Activated naive CD8-positive, alpha-beta T cell treated with anti-CD3 and anti-CD28 coated beads for 36 hours (primary cell): Measurements from ENCODE around the gene TRAPPC2. TPM values are rescaled to one million over a fixed set of nuclear protein-coding genes. Genes with fewer than 3 reads are reported as not detected.
"Not testable (repeated sequence)": the region's sequence is repeated elsewhere in the genome, so short reads cannot be mapped to it uniquely, and the experiment has no call there.

Source experiments
- DNase-seq: peaks from one replicate; pipeline ENCODE4 v3.0.0; 2021
- H3K27ac Mint-ChIP-seq: one replicate; pipeline ENCODE4 v1.8.0; 2022; ENCODE audit warnings: mild to moderate bottlenecking, moderate library complexity, mixed read lengths
- H3K27me3 Mint-ChIP-seq: one replicate; pipeline ENCODE4 v1.8.0; 2022; ENCODE audit warnings: mild to moderate bottlenecking, mixed read lengths
- H3K36me3 Mint-ChIP-seq: one replicate; pipeline ENCODE4 v1.8.0; 2021; ENCODE audit warnings: mild to moderate bottlenecking, mixed read lengths
- H3K4me1 Mint-ChIP-seq: one replicate; pipeline ENCODE4 v1.8.0; 2021; ENCODE audit warnings: mixed read lengths
- H3K4me3 Mint-ChIP-seq: one replicate; pipeline ENCODE4 v1.8.0; 2022; ENCODE audit warnings: mild to moderate bottlenecking, moderate library complexity, mixed read lengths
- H3K9me3 Mint-ChIP-seq: one replicate; pipeline ENCODE4 v1.8.0; 2022; ENCODE audit warnings: mixed read lengths
- total RNA-seq, 2 experiments: library from RNA; stranded (reverse); gene quantifications; one replicate each; pipeline ENCODE4 v1.2.3, GENCODE V29; 2021

TRAPPC2 gene
- total RNA-seq, 2 experiments from 2014 or later = 15.8 to 16.6 TPM

- Mint-ChIP-seq H3K27me3 (no peaks in the 10 kb centered on the region), H3K4me1 (peaks cover 17% of the 10 kb centered on the region), H3K36me3 (peaks cover 21% of the 10 kb centered on the region), H3K27ac (no peak overlapping the region), H3K4me3 (no peak overlapping the region), H3K9me3 (no peaks in the 10 kb centered on the region)
- DNase-seq = no peak
Observed at GRCh38 chrX:13756381-13756780, 22.0 kb upstream of the TRAPPC2 start.

GRCh38 chrX:13755254-13755653 is 20.8 kb upstream of the TRAPPC2 start:
- no peaks in the 10 kb centered on the region for H3K9me3 Mint-ChIP-seq
- H3K4me3 Mint-ChIP-seq = no peak overlapping the region
- no peaks in the 10 kb centered on the region for H3K27me3 Mint-ChIP-seq
- H3K36me3 Mint-ChIP-seq = peaks cover 23% of the 10 kb centered on the region
- DNase-seq = no peak
- peaks cover 23% of the 10 kb centered on the region for H3K4me1 Mint-ChIP-seq
- no peak overlapping the region for H3K27ac Mint-ChIP-seq

- Mint-ChIP-seq H3K4me3 (no peak overlapping the region), H3K27ac (no peak overlapping the region), H3K9me3 (no peaks in the 10 kb centered on the region), H3K4me1 (peaks cover 27% of the 10 kb centered on the region), H3K27me3 (no peaks in the 10 kb centered on the region), H3K36me3 (peaks cover 22% of the 10 kb centered on the region)
- DNase-seq = no peak
Observed at GRCh38 chrX:13754765-13755164, 20.3 kb upstream of the TRAPPC2 start.

GRCh38 chrX:13752646-13753045 is 18.2 kb upstream of the TRAPPC2 start:
- H3K36me3 Mint-ChIP-seq = peaks cover 15% of the 10 kb centered on the region
- no peak overlapping the region for H3K4me3 Mint-ChIP-seq
- peaks cover 26% of the 10 kb centered on the region for H3K4me1 Mint-ChIP-seq
- H3K9me3 Mint-ChIP-seq = no peaks in the 10 kb centered on the region
- H3K27ac Mint-ChIP-seq = peak overlapping the region; percentile 65
- DNase-seq = no peak
- no peaks in the 10 kb centered on the region for H3K27me3 Mint-ChIP-seq

GRCh38 chrX:13752141-13752540 is 17.7 kb upstream of the TRAPPC2 start:
- no peak overlapping the region for H3K4me3 Mint-ChIP-seq
- no peaks in the 10 kb centered on the region for H3K9me3 Mint-ChIP-seq
- peaks cover 29% of the 10 kb centered on the region for H3K4me1 Mint-ChIP-seq
- DNase-seq = no peak
- H3K27me3 Mint-ChIP-seq = no peaks in the 10 kb centered on the region
- H3K36me3 Mint-ChIP-seq = peaks cover 15% of the 10 kb centered on the region
- H3K27ac Mint-ChIP-seq = no peak overlapping the region

GRCh38 chrX:13750812-13751211 is 16.4 kb upstream of the TRAPPC2 start:
- Mint-ChIP-seq H3K27ac (no peak overlapping the region), H3K4me1 (peaks cover 29% of the 10 kb centered on the region), H3K9me3 (no peaks in the 10 kb centered on the region), H3K36me3 (peaks cover 15% of the 10 kb centered on the region), H3K4me3 (no peak overlapping the region), H3K27me3 (no peaks in the 10 kb centered on the region)
- DNase-seq = no peak

GRCh38 chrX:13750204-13750603 is 15.8 kb upstream of the TRAPPC2 start:
- no peaks in the 10 kb centered on the region for H3K27me3 Mint-ChIP-seq
- no peaks in the 10 kb centered on the region for H3K9me3 Mint-ChIP-seq
- peaks cover 27% of the 10 kb centered on the region for H3K4me1 Mint-ChIP-seq
- DNase-seq = no peak
- H3K27ac Mint-ChIP-seq = no peak overlapping the region
- H3K4me3 Mint-ChIP-seq = no peak overlapping the region
- peaks cover 15% of the 10 kb centered on the region for H3K36me3 Mint-ChIP-seq

GRCh38 chrX:13748486-13748885 is 14.1 kb upstream of the TRAPPC2 start:
- H3K27ac Mint-ChIP-seq = no peak overlapping the region
- H3K4me3 Mint-ChIP-seq = no peak overlapping the region
- no peaks in the 10 kb centered on the region for H3K9me3 Mint-ChIP-seq
- peaks cover 30% of the 10 kb centered on the region for H3K4me1 Mint-ChIP-seq
- peaks cover 12% of the 10 kb centered on the region for H3K36me3 Mint-ChIP-seq
- no peaks in the 10 kb centered on the region for H3K27me3 Mint-ChIP-seq
- no peak for DNase-seq

- Mint-ChIP-seq H3K9me3 (no peaks in the 10 kb centered on the region), H3K27me3 (no peaks in the 10 kb centered on the region), H3K36me3 (peaks cover 8% of the 10 kb centered on the region), H3K4me1 (peaks cover 28% of the 10 kb centered on the region), H3K27ac (no peak overlapping the region), H3K4me3 (no peak overlapping the region)
- no peak for DNase-seq
Observed at GRCh38 chrX:13747836-13748235, 13.4 kb upstream of the TRAPPC2 start.

- H3K27me3 Mint-ChIP-seq = no peaks in the 10 kb centered on the region
- H3K36me3 Mint-ChIP-seq = peaks cover 6% of the 10 kb centered on the region
- H3K27ac Mint-ChIP-seq = peak overlapping the region; percentile 83
Observed at GRCh38 chrX:13742397-13743176, 8.2 kb upstream of the TRAPPC2 start.

GRCh38 chrX:13741695-13742094 is 7.3 kb upstream of the TRAPPC2 start:
- no peak overlapping the region for H3K4me3 Mint-ChIP-seq
- no peaks in the 10 kb centered on the region for H3K27me3 Mint-ChIP-seq
- H3K4me1 Mint-ChIP-seq = peaks cover 22% of the 10 kb centered on the region
- H3K27ac Mint-ChIP-seq = peak overlapping the region; percentile 83
- DNase-seq = no peak
- no peaks in the 10 kb centered on the region for H3K9me3 Mint-ChIP-seq
- H3K36me3 Mint-ChIP-seq = peaks cover 11% of the 10 kb centered on the region

More at GRCh38 chrX:13742397-13743176, 8.2 kb upstream of the TRAPPC2 start:
- Mint-ChIP-seq H3K4me1 (peaks cover 19% of the 10 kb centered on the region), H3K4me3 (peak overlapping the region; percentile 22), H3K9me3 (no peaks in the 10 kb centered on the region)
- peak; percentile 24 for DNase-seq

GRCh38 chrX:13733506-13733905 is 914 bp downstream of the TRAPPC2 start:
- Mint-ChIP-seq H3K27me3 (no peaks in the 10 kb centered on the region), H3K4me1 (peaks cover 33% of the 10 kb centered on the region), H3K27ac (peak overlapping the region; percentile 97), H3K4me3 (peak overlapping the region; percentile 96), H3K36me3 (peaks cover 53% of the 10 kb centered on the region), H3K9me3 (peaks cover 1% of the 10 kb centered on the region)
- no peak for DNase-seq

GRCh38 chrX:13732246-13733067 is 2.0 kb downstream of the TRAPPC2 start:
- Mint-ChIP-seq H3K27ac (peak overlapping the region; percentile 59), H3K36me3 (peaks cover 63% of the 10 kb centered on the region), H3K27me3 (no peaks in the 10 kb centered on the region), H3K4me3 (peak overlapping the region; percentile 32), H3K4me1 (peaks cover 33% of the 10 kb centered on the region), H3K9me3 (peaks cover 4% of the 10 kb centered on the region)
- no peak for DNase-seq

GRCh38 chrX:13730523-13730922 is 3.9 kb downstream of the TRAPPC2 start:
- peaks cover 16% of the 10 kb centered on the region for H3K9me3 Mint-ChIP-seq
- not testable (repeated sequence) for H3K27ac Mint-ChIP-seq, H3K4me3 Mint-ChIP-seq, H3K27me3 Mint-ChIP-seq, DNase-seq
- H3K36me3 Mint-ChIP-seq = peaks cover 76% of the 10 kb centered on the region
- H3K4me1 Mint-ChIP-seq = peaks cover 39% of the 10 kb centered on the region

GRCh38 chrX:13726583-13726982 is 7.8 kb downstream of the TRAPPC2 start:
- DNase-seq, H3K4me3 Mint-ChIP-seq, H3K27me3 Mint-ChIP-seq, H3K27ac Mint-ChIP-seq: not testable (repeated sequence)
- Mint-ChIP-seq H3K36me3 (peaks cover 93% of the 10 kb centered on the region), H3K9me3 (peaks cover 19% of the 10 kb centered on the region), H3K4me1 (peaks cover 28% of the 10 kb centered on the region)
